SK-N-SH (cell line): ENCODE results near the gene GGCT.

ENCODE experiments used
- CHD2 ChIP-seq: fragments of 150-350 bp; IDR thresholded peaks from 2 replicates; pipeline ENCODE4 v1.6.1; 2018; ENCODE audit warnings: low read length; ENCODE audit not compliant: partially characterized antibody
- CTCF ChIP-seq: fragments of 200-600 bp; sonication (generic); IDR thresholded peaks from 2 replicates; pipeline ENCODE4 v1.6.1; 2017; ENCODE audit warnings: antibody characterized with exemption, mild to moderate bottlenecking, moderate library complexity
- FOSL2 ChIP-seq: IDR thresholded peaks from 2 replicates; pipeline ENCODE4 v1.4.0; 2012; ENCODE audit warnings: low read depth, mild to moderate bottlenecking, moderate library complexity, borderline replicate concordance
- FOXM1 ChIP-seq: IDR thresholded peaks from 2 replicates; pipeline ENCODE4 v1.4.0; 2012; ENCODE audit warnings: low read depth, mild to moderate bottlenecking
- MAX ChIP-seq: IDR thresholded peaks from 2 replicates; pipeline ENCODE4 v1.4.0; 2012; ENCODE audit warnings: low read depth
- POLR2AphosphoS5 ChIP-seq: IDR thresholded peaks from 2 replicates; pipeline ENCODE4 v1.6.1; 2012; ENCODE audit warnings: low read depth, low read length
- REST ChIP-seq: IDR thresholded peaks from 2 replicates; pipeline ENCODE4 v1.6.1; 2012; ENCODE audit warnings: mild to moderate bottlenecking, low read depth, low read length, moderate library complexity
- RFX5 ChIP-seq: IDR thresholded peaks from 2 replicates; pipeline ENCODE4 v1.6.1; 2012; ENCODE audit warnings: mild to moderate bottlenecking, improper control_type of control experiment, low read length
- RXRA ChIP-seq: IDR thresholded peaks from 2 replicates; pipeline ENCODE4 v1.4.0; 2012; ENCODE audit warnings: low read depth, mild to moderate bottlenecking, borderline replicate concordance
- TAF1 ChIP-seq: IDR thresholded peaks from 2 replicates; pipeline ENCODE4 v1.6.1; 2012; ENCODE audit warnings: low read depth, mild to moderate bottlenecking, low read length, moderate library complexity, borderline replicate concordance

- 0 out of 2 replicates have a peak, but pooled peaks have one; percentile 8 for TF ChIP-seq CTCF
- no peak for TF ChIP-seq MAX
- TF ChIP-seq FOXM1, result no peak
- TF ChIP-seq CHD2, result no peak
- no peak for TF ChIP-seq TAF1
- TF ChIP-seq FOSL2, result no peak
- TF ChIP-seq RXRA, result no peak
- TF ChIP-seq RFX5, result no peak
- TF ChIP-seq REST, result 0 out of 2 replicates have a peak, but pooled peaks have one; percentile 4
- no peak for TF ChIP-seq POLR2AphosphoS5
These were observed 607 bp upstream of the GGCT start for GRCh38 chr7:30505174-30505697.
